ENCODE measurements around the gene DDRGK1.
"Not testable (repeated sequence)": the region's sequence is repeated elsewhere in the genome, so short reads cannot be mapped to it uniquely, and the experiment has no call there.

DDRGK1 gene

GRCh38 chr20:3156811-3157619 is 47.5 kb downstream of the DDRGK1 start:
- H3K27me3 ChIP-seq (ENCODE audit: low read depth, low read length), result no peaks in the 10 kb centered on the region
- H3K27ac ChIP-seq (ENCODE audit: low read length), result peak overlapping the region; percentile 84
- no peak overlapping the region for H2AFZ ChIP-seq (ENCODE audit: low read depth, low read length)
- peak overlapping the region; percentile 99 for H3K4me2 ChIP-seq (ENCODE audit: low read length)
- peaks cover 17% of the 10 kb centered on the region for H3K36me3 ChIP-seq (replicated peaks; ENCODE audit: low read depth, low read length)
- peak overlapping the region; percentile 85 for H3K9ac ChIP-seq (ENCODE audit: low read length)
- peak overlapping the region; percentile 81 for H3K4me3 ChIP-seq (ENCODE audit: low read length)
- peaks cover 80% of the 10 kb centered on the region for H3K79me2 ChIP-seq (ENCODE audit: low read length)
- peaks cover 20% of the 10 kb centered on the region for H3K4me1 ChIP-seq (ENCODE audit: low read length)
- TF ChIP-seq CTCF (IDR thresholded peaks at IDR 0.05; ENCODE audit: low read depth, low read length) (no peak), EZH2phosphoT487 (IDR thresholded peaks at IDR 0.05; ENCODE audit: low read depth) (no peak)
- H4K20me1 ChIP-seq (ENCODE audit: insufficient read depth, low read length), result peaks cover 44% of the 10 kb centered on the region
- no peaks in the 10 kb centered on the region for H3K9me3 ChIP-seq (ENCODE audit: insufficient read depth, low read length)

- not testable (repeated sequence) for H3K9ac ChIP-seq (ENCODE audit: low read length); H3K27me3 ChIP-seq (ENCODE audit: low read depth, low read length); H3K4me3 ChIP-seq (ENCODE audit: low read length); H2AFZ ChIP-seq (ENCODE audit: low read depth, low read length); H3K27ac ChIP-seq (ENCODE audit: low read length); H3K4me2 ChIP-seq (ENCODE audit: low read length); H3K9me3 ChIP-seq (ENCODE audit: insufficient read depth, low read length)
- Histone ChIP-seq H3K4me1 (ENCODE audit: low read length) (peaks cover 10% of the 10 kb centered on the region), H3K79me2 (ENCODE audit: low read length) (peaks cover 98% of the 10 kb centered on the region), H3K36me3 (replicated peaks; ENCODE audit: low read depth, low read length) (peaks cover 48% of the 10 kb centered on the region), H4K20me1 (ENCODE audit: insufficient read depth, low read length) (peaks cover 62% of the 10 kb centered on the region)
Measured at GRCh38 chr20:3152057-3152644, 52.3 kb downstream of the DDRGK1 start.

- H3K4me1 ChIP-seq (ENCODE audit: low read length), result 0 out of 2 replicates have a peak, but pooled peaks cover 2% of the 10 kb centered on the region
- no peak overlapping the region for H2AFZ ChIP-seq (ENCODE audit: low read depth, low read length)
- H3K27me3 ChIP-seq (ENCODE audit: low read depth, low read length), result no peaks in the 10 kb centered on the region
- TF ChIP-seq EZH2phosphoT487 (IDR thresholded peaks at IDR 0.05; ENCODE audit: low read depth) (no peak), CTCF (IDR thresholded peaks at IDR 0.05; ENCODE audit: low read depth, low read length) (no peak)
- peaks cover 94% of the 10 kb centered on the region for H3K79me2 ChIP-seq (ENCODE audit: low read length)
- no peak overlapping the region for H3K4me2 ChIP-seq (ENCODE audit: low read length)
- H3K36me3 ChIP-seq (replicated peaks; ENCODE audit: low read depth, low read length), result peaks cover 54% of the 10 kb centered on the region
- peaks cover 60% of the 10 kb centered on the region for H4K20me1 ChIP-seq (ENCODE audit: insufficient read depth, low read length)
- H3K9me3 ChIP-seq (ENCODE audit: insufficient read depth, low read length), result no peaks in the 10 kb centered on the region
- H3K27ac ChIP-seq (ENCODE audit: low read length), result no peak overlapping the region
- no peak overlapping the region for H3K9ac ChIP-seq (ENCODE audit: low read length)
- H3K4me3 ChIP-seq (ENCODE audit: low read length), result no peak overlapping the region
Measured at GRCh38 chr20:3150908-3151307, 53.6 kb downstream of the DDRGK1 start.

GRCh38 chr20:3146732-3147341 is 57.6 kb downstream of the DDRGK1 start:
- Histone ChIP-seq H3K9me3 (ENCODE audit: insufficient read depth, low read length) (no peaks in the 10 kb centered on the region), H3K9ac (ENCODE audit: low read length) (no peak overlapping the region), H3K36me3 (replicated peaks; ENCODE audit: low read depth, low read length) (peaks cover 47% of the 10 kb centered on the region), H3K79me2 (ENCODE audit: low read length) (peaks cover 80% of the 10 kb centered on the region), H4K20me1 (ENCODE audit: insufficient read depth, low read length) (peaks cover 47% of the 10 kb centered on the region), H3K4me1 (ENCODE audit: low read length) (no peaks in the 10 kb centered on the region), H3K27ac (ENCODE audit: low read length) (no peak overlapping the region), H3K4me3 (ENCODE audit: low read length) (no peak overlapping the region), H3K27me3 (ENCODE audit: low read depth, low read length) (no peaks in the 10 kb centered on the region), H2AFZ (ENCODE audit: low read depth, low read length) (no peak overlapping the region), H3K4me2 (ENCODE audit: low read length) (no peak overlapping the region)
- no peak for TF ChIP-seq CTCF (IDR thresholded peaks at IDR 0.05; ENCODE audit: low read depth, low read length)
